GM12865 (cell line): ENCODE measurements around the gene SPATA20.

ENCODE experiments used
- DNase-seq: peaks from one replicate; pipeline ENCODE4 v3.0.0; 2010; ENCODE audit warnings: low read depth
- H3K4me3 ChIP-seq: 2 replicates; pipeline ENCODE4 v1.5.1; 2011; ENCODE audit warnings: mild to moderate bottlenecking, low read depth, low read length, control low read depth
- TF ChIP-seq, protein P1 (sequence below): IDR thresholded peaks from 2 replicates; pipeline ENCODE4 v1.5.1; 2011; ENCODE audit warnings: low read length, control low read depth, low read depth, inconsistent platforms; ENCODE audit not compliant: insufficient read depth; ENCODE audit errors: missing control alignments

Gene SPATA20

DNA sequence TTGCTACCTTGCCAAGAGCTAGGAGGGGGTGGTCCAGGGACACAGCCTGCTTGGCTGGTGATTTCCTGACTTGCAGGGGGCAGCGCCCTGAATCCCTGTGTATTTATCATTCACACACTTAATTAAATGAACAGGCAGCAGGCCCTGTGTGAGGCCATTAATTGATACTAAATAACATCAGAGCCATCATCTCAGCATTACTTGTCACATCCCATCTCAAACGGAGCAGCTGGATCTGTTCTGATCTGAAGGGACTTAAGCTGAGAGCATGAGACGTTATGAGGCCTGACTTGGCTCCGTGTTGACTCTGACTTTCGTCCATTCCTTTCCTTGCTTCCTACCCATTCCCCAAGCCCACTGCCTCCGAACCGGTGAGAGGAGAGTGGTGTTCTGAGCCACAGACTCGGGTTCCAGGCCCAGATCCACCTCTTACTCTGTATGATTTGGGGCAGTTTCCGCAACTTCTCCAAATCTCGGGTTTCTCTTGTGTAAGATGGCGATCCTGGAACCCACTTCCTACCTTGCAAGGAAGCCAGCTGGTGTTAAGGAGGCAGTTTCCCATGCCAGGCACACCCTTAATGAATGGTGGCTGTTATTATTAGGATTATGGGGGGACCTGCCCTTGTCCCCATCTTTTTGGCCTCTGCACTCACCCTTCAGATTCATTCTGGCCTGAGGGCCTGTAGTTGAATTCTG is 47.3 kb downstream of the SPATA20 start:
- DNase-seq, result no peak

DNA sequence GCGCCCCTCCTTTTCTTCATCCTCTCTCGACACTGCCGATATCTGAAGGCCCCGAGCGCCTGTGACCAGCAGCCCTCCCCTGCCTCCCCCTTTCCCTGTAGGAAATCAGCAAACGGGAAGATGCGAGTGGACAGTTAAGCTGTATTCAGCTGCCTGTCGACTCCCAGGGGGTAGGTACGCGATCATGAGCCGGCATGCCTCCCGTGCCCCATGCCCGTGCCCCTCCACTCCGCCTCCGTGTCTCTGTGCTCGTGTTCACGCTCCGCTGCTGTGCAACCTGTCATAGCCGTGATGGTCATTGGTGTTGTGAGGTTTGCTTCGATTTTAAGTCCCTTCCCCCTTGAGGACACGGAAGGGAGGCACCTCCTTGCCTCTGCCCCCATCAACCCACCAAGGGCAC is 47.9 kb downstream of the SPATA20 start:
- no peak for DNase-seq
- no peak overlapping the region for H3K4me3 ChIP-seq
- TF ChIP-seq, protein P1, sequence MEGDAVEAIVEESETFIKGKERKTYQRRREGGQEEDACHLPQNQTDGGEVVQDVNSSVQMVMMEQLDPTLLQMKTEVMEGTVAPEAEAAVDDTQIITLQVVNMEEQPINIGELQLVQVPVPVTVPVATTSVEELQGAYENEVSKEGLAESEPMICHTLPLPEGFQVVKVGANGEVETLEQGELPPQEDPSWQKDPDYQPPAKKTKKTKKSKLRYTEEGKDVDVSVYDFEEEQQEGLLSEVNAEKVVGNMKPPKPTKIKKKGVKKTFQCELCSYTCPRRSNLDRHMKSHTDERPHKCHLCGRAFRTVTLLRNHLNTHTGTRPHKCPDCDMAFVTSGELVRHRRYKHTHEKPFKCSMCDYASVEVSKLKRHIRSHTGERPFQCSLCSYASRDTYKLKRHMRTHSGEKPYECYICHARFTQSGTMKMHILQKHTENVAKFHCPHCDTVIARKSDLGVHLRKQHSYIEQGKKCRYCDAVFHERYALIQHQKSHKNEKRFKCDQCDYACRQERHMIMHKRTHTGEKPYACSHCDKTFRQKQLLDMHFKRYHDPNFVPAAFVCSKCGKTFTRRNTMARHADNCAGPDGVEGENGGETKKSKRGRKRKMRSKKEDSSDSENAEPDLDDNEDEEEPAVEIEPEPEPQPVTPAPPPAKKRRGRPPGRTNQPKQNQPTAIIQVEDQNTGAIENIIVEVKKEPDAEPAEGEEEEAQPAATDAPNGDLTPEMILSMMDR, result no peak

More for the DNA sequence above, 47.3 kb downstream of the SPATA20 start:
- H3K4me3 ChIP-seq, result no peak overlapping the region
- TF ChIP-seq, protein P1, result no peak

DNA sequence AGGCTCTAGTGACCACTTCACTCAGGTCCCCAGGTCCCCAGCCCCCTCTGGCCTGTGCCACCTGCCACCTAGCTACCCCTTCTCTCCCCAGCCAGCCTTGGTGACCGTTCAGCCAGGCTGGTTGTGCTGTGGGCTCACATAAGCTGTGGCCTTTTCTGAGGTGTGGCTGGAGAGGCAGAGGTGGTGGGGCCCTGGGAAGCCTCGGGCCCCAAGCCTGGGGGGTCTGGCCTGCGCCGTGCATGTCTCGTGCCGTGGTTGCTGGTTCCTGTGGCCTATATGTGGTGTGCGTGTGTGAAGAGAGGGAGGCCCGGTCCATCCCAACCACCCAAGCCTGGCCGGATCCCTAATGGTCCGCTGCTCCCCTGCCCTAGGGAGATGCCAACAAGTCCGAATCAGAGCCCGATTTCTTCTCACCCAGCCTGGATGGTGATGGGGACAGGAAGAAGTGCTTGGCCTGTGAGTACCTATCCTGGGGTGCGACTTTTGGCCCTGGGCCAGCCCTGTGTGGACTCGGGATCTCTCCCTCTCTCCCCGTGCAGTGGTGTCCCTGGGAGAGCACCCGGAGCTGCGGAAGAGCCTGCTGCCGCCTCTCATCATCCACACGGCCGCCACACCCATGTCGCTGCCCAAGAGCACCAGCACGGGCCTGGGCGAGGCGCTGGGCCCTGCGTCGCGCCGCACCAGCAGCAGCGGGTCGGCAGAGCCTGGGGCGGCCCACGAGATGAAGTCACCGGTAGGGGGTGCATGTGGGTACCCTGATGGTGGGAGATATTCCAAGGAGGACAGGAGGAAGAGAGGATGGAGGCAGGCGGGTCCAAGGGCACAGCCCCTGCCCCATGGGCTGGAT is 49.4 kb downstream of the SPATA20 start:
- H3K4me3 ChIP-seq, result no peak overlapping the region
- TF ChIP-seq, protein P1, result peak; percentile 25
- DNase-seq, result no peak

DNA sequence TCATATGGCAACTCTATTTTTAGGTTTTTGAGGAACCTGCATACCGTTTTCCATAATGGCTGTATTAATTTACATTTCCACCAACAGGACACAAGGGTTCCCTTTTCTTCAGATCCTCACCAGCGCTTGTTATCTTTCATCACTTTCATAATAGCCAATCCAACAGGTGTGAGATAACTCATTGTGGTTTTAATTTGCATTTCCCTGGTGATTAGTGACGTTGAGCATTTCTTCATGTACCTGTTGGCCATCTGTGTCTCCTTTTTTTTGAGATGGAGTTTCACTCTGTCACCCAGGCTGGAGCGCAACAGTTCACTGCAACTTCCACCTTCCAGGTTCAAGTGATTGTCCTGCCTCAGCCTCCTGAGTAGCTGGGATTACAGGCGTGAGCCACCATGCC is 51.5 kb downstream of the SPATA20 start:
- TF ChIP-seq, protein P1, result no peak
- H3K4me3 ChIP-seq, result no peak overlapping the region
- DNase-seq, result peak; percentile 46

DNA sequence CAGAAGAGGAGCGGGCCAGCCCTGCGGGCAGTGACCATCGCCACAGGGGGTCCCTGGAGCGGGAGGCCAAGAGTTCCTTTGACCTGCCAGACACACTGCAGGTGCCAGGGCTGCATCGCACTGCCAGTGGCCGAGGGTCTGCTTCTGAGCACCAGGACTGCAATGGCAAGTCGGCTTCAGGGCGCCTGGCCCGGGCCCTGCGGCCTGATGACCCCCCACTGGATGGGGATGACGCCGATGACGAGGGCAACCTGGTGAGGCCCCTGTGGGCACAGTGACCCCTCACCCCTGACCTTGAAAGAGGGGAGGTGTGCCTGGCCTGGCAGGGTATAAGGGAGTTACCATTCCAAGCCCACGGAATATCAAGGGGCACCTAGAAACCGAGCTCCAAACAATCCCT is 52.6 kb downstream of the SPATA20 start:
- TF ChIP-seq, protein P1, result no peak

DNA sequence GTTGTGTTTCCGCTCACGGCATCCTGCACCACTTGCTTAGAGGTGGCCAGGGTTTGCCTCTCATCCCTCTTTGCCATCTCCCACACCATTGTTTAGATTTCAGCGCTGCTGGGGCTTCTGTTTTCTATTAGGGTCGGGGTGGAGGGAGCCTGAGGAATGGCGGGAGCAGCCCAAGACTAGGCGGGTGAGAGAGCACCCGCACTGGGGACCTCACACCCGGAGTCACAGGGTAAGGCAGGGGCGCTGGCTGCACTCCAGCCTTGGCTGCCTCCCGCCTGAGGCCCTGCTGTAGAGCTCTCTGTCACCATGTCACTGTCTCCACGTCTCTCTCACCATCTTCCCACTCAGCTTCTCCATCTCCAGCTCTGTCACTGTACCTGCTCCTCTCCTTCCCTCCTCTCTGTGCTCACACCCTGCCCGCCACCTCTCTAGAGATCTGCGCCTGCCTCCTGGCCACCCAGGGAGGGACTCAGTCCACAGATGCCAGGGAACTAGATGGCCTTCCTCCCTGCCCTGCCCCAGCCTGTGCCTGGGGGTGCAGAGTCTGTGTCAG is 54.9 kb downstream of the SPATA20 start:
- TF ChIP-seq, protein P1, result no peak
- DNase-seq, result no peak
- no peak overlapping the region for H3K4me3 ChIP-seq

More for the DNA sequence above, 52.6 kb downstream of the SPATA20 start:
- DNase-seq, result no peak
- no peak overlapping the region for H3K4me3 ChIP-seq
